ENCODE results near the gene MVB12B.
"Not testable (repeated sequence)": the region's sequence is repeated elsewhere in the genome, so short reads cannot be mapped to it uniquely, and the experiment has no call there.

Gene MVB12B

GRCh38 chr9:126551812-126552211 is 225.2 kb downstream of the MVB12B start:
- no peak for DNase-seq

- no peak for DNase-seq
These were observed 227.7 kb downstream of the MVB12B start for GRCh38 chr9:126554292-126554691.

GRCh38 chr9:126555421-126555820 is 228.8 kb downstream of the MVB12B start:
- DNase-seq = not testable (repeated sequence)
